ENCODE measurements around the gene SLC46A1. TPM values are rescaled to one million over a fixed set of nuclear protein-coding genes. Genes with fewer than 3 reads are reported as not detected.

Gene SLC46A1
- polyA plus RNA-seq, 1 experiment = 5.9 TPM

- TF ChIP-seq, protein P1, sequence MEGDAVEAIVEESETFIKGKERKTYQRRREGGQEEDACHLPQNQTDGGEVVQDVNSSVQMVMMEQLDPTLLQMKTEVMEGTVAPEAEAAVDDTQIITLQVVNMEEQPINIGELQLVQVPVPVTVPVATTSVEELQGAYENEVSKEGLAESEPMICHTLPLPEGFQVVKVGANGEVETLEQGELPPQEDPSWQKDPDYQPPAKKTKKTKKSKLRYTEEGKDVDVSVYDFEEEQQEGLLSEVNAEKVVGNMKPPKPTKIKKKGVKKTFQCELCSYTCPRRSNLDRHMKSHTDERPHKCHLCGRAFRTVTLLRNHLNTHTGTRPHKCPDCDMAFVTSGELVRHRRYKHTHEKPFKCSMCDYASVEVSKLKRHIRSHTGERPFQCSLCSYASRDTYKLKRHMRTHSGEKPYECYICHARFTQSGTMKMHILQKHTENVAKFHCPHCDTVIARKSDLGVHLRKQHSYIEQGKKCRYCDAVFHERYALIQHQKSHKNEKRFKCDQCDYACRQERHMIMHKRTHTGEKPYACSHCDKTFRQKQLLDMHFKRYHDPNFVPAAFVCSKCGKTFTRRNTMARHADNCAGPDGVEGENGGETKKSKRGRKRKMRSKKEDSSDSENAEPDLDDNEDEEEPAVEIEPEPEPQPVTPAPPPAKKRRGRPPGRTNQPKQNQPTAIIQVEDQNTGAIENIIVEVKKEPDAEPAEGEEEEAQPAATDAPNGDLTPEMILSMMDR (IDR thresholded peaks at IDR 0.05; ENCODE audit: insufficient read depth, low read depth, low read length) = no peak
- no peak for DNase-seq (ENCODE audit: low read depth)
- ChIA-PET CTCF (interaction anchor here (1.8 to 2.1 kb wide), 5 partner anchors 8 to 540 kb away, joined by 4 to 13 read pairs (median 10); partner anchors contain the start of genes IFT20 and TNFAIP1), POLR2A (interaction anchor here (0.6 to 0.9 kb wide), 3 partner anchors 10 to 24 kb away, joined by 3 to 4 read pairs (median 3); partner anchors contain the start of genes POLDIP2 and TNFAIP1)
- no peaks in the 10 kb centered on the region for H3K27me3 ChIP-seq (ENCODE audit: control insufficient read depth, insufficient read depth, low read length)
- no peak overlapping the region for H3K4me3 ChIP-seq (ENCODE audit: low read depth, low read length)
- peaks cover 50% of the 10 kb centered on the region for H3K36me3 ChIP-seq (ENCODE audit: control insufficient read depth, insufficient read depth, low read length)
Observed at GRCh38 chr17:28345419-28346198, 60.4 kb downstream of the SLC46A1 start.

Other genes starting within 250 kb of the SLC46A1 start
- gene TMEM97, start 87.0 kb downstream of the SLC46A1 start, polyA plus RNA-seq (2011; rRNA removed) = 12.5 and 17.5 TPM in 2 replicates
- 39.1 and 53.2 TPM in 2 replicates for gene IFT20, start 70.7 kb downstream of the SLC46A1 start, polyA plus RNA-seq (2011; rRNA removed)
- gene TNFAIP1, start 70.5 kb downstream of the SLC46A1 start, polyA plus RNA-seq (2011; rRNA removed) = 80.7 and 166 TPM in 2 replicates
- 106 and 141 TPM in 2 replicates for gene POLDIP2, start 48.7 kb downstream of the SLC46A1 start, polyA plus RNA-seq (2011; rRNA removed)
- not detected in 2 replicates for gene SEBOX, start 41.0 kb downstream of the SLC46A1 start, polyA plus RNA-seq (2011; rRNA removed)
- 1.9 and 4.2 TPM in 2 replicates for gene VTN, start 35.9 kb downstream of the SLC46A1 start, polyA plus RNA-seq (2011; rRNA removed)
- 8.7 and 13.4 TPM in 2 replicates for gene SARM1, start 34.5 kb downstream of the SLC46A1 start, polyA plus RNA-seq (2011; rRNA removed)
- not detected in 2 replicates for gene SLC13A2, start 67.4 kb upstream of the SLC46A1 start, polyA plus RNA-seq (2011; rRNA removed)
- gene FOXN1, start 100.1 kb upstream of the SLC46A1 start, polyA plus RNA-seq (2011; rRNA removed) = not detected in 2 replicates
- gene UNC119, start 146.4 kb upstream of the SLC46A1 start, polyA plus RNA-seq (2011; rRNA removed) = 82.8 and 150 TPM in 2 replicates
- gene PIGS, start 165.3 kb upstream of the SLC46A1 start, polyA plus RNA-seq (2011; rRNA removed) = 33.4 and 99.5 TPM in 2 replicates
- 50.0 and 65.4 TPM in 2 replicates for gene ALDOC, start 170.7 kb upstream of the SLC46A1 start, polyA plus RNA-seq (2011; rRNA removed)
- 36.1 and 41.3 TPM in 2 replicates for gene SPAG5, start 192.8 kb upstream of the SLC46A1 start, polyA plus RNA-seq (2011; rRNA removed)
- 3.7 and 4.8 TPM in 2 replicates for gene RSKR, start 208.0 kb upstream of the SLC46A1 start, polyA plus RNA-seq (2011; rRNA removed)
- gene BLTP2, start 238.9 kb upstream of the SLC46A1 start, polyA plus RNA-seq (2011; rRNA removed) = 142 and 206 TPM in 2 replicates

All from BJ (cell line).